RWPE2 (cell line): Measurements from ENCODE around the gene PTPRM.

Experiments
- ATAC-seq: fragments of 200-7000 bp; cut with Tn5 transposase; 3 replicates; pipeline ENCODE4 v1.9.1; 2021; ENCODE audit warnings: low read depth
- DNase-seq: peaks from one replicate; pipeline ENCODE4 v3.0.0-alpha.2; 2020; ENCODE audit warnings: low spot score
- H3K27ac ChIP-seq: fragments of 450-650 bp; 2 replicates; pipeline ENCODE4 v1.5.1; 2017; ENCODE audit warnings: mild to moderate bottlenecking; ENCODE audit not compliant: poor library complexity, severe bottlenecking
- H3K27me3 ChIP-seq: fragments of 250-450 bp; sonication (Bioruptor Pico); 2 replicates; pipeline ENCODE4 v1.5.1; 2021; ENCODE audit warnings: mild to moderate bottlenecking, moderate library complexity; ENCODE audit not compliant: insufficient read depth, poor library complexity, severe bottlenecking
- H3K36me3 ChIP-seq: fragments of 250-450 bp; sonication (Bioruptor Pico); 2 replicates; pipeline ENCODE4 v1.5.1; 2020; ENCODE audit warnings: low read depth, mild to moderate bottlenecking, moderate library complexity
- H3K4me1 ChIP-seq: fragments of 250-450 bp; sonication (Bioruptor Pico); 2 replicates; pipeline ENCODE4 v1.5.1; 2021; ENCODE audit warnings: mild to moderate bottlenecking, moderate library complexity; ENCODE audit not compliant: insufficient read depth, poor library complexity, severe bottlenecking
- H3K4me3 ChIP-seq: fragments of 250-450 bp; sonication (Bioruptor Pico); 2 replicates; pipeline ENCODE4 v1.5.1; 2021; ENCODE audit warnings: mild to moderate bottlenecking, moderate library complexity; ENCODE audit not compliant: severe bottlenecking
- H3K9me3 ChIP-seq: fragments of 250-450 bp; sonication (Bioruptor Pico); 2 replicates; pipeline ENCODE4 v1.5.1; 2021; ENCODE audit warnings: mild to moderate bottlenecking, moderate library complexity; ENCODE audit not compliant: severe bottlenecking
- CTCF ChIP-seq: fragments of 450-650 bp; IDR thresholded peaks from one replicate; pipeline ENCODE4 v1.5.1; 2017; ENCODE audit warnings: mild to moderate bottlenecking, moderate library complexity; ENCODE audit not compliant: poor library complexity, severe bottlenecking

PTPRM gene

GRCh38 chr18:7565677-7566076 lies 1.4 kb upstream of the PTPRM start:
- Histone ChIP-seq H3K4me3 (no peak overlapping the region), H3K4me1 (no peaks in the 10 kb centered on the region), H3K27me3 (no peaks in the 10 kb centered on the region), H3K27ac (no peak overlapping the region), H3K36me3 (no peaks in the 10 kb centered on the region), H3K9me3 (no peaks in the 10 kb centered on the region)
- ATAC-seq (no peak), DNase-seq (no peak)
- TF ChIP-seq CTCF = no peak

GRCh38 chr18:7566244-7566566 lies 911 bp upstream of the PTPRM start:
- peak overlapping the region; percentile 99 for H3K4me3 ChIP-seq
- no peak for DNase-seq
- ATAC-seq = no peak
- H3K9me3 ChIP-seq = no peaks in the 10 kb centered on the region
- TF ChIP-seq CTCF = no peak
- no peaks in the 10 kb centered on the region for H3K27me3 ChIP-seq
- H3K36me3 ChIP-seq = no peaks in the 10 kb centered on the region
- no peaks in the 10 kb centered on the region for H3K4me1 ChIP-seq
- peak overlapping the region; percentile 46 for H3K27ac ChIP-seq

DNA sequence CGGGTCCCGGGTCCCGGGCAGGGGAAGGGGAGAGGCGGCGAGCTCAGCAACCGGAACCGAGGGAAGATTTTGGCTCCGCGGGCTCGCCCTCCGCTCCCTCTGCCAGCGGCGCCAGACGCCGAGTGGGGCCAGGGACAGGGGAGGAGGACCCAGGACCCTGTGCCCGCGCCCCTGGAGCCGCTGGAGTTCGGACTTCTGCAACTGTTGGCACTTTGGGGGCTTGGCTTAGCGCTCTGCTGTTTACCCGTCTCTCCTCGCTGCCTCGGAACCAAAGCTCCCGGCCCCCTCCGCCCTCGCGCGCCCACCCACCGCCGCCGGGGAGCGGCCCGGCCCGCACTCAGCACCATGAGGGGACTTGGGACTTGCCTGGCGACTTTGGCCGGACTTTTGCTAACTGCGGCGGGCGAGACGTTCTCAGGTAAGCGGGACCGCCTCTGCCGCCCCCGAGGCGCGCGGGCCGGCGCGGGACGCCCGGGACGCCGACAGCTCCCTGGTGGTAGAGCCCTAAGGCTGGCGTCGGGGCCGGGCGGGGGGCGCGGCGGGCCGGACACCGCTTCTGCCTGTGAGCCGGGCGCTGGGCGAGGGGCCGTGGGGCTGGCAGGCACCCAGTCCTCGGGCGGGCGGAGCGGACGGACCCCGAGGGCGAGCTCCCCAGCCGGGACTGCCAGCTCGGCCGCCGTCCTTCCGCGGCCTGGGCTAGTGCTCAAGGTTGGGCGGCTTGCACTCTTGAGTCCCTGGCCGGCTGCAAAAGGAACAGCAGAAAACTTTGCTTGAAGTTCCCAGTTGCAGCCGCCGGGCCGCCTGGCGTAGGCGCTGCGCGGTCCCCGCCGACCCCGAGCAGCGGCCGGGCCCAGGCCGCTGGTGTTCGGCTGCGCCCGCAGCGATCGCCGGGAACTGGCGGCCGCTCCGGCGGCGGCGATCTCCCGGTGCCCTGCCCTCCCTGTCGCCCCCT lies 634 bp downstream of the PTPRM start:
- ATAC-seq (peak; percentile 51), DNase-seq (peak; percentile 52)
- no peak for TF ChIP-seq CTCF
- peak overlapping the region; percentile 99 for H3K4me3 ChIP-seq
- no peaks in the 10 kb centered on the region for H3K9me3 ChIP-seq
- peak overlapping the region; percentile 46 for H3K27ac ChIP-seq
- H3K36me3 ChIP-seq = no peaks in the 10 kb centered on the region
- no peaks in the 10 kb centered on the region for H3K27me3 ChIP-seq
- H3K4me1 ChIP-seq = peaks cover 6% of the 10 kb centered on the region

- H3K9me3 ChIP-seq = no peaks in the 10 kb centered on the region
- H3K27ac ChIP-seq = peak overlapping the region; percentile 46
- H3K4me3 ChIP-seq = peak overlapping the region; percentile 99
These were observed 1.3 kb downstream of the PTPRM start for GRCh38 chr18:7568426-7568825.

More at GRCh38 chr18:7568426-7568825, 1.3 kb downstream of the PTPRM start:
- H3K4me1 ChIP-seq = peaks cover 7% of the 10 kb centered on the region
- DNase-seq (peak; percentile 66), ATAC-seq (peak; percentile 5; the same call in 1 of the 3 replicates)
- H3K27me3 ChIP-seq = no peaks in the 10 kb centered on the region
- no peaks in the 10 kb centered on the region for H3K36me3 ChIP-seq
- peak; percentile 42 for TF ChIP-seq CTCF
